MM.1S (cell line): Measurements from ENCODE around the gene CEP170B.

ENCODE experiments used
- DNase-seq: peaks from one replicate; pipeline ENCODE4 v3.0.0-alpha.2; 2015
- H2AFZ ChIP-seq: fragments of 300-600 bp; sonication (generic); 2 replicates; pipeline ENCODE4 v1.6.0; 2016; ENCODE audit warnings: antibody characterized with exemption, low read length
- H3F3A ChIP-seq: fragments of 300-600 bp; sonication (generic); 2 replicates; pipeline ENCODE4 v1.6.1; 2016; ENCODE audit warnings: mild to moderate bottlenecking, antibody characterized with exemption, low read length, moderate library complexity, mixed read lengths; ENCODE audit not compliant: insufficient read depth
- H3K27ac ChIP-seq: fragments of 300-600 bp; sonication (generic); 2 replicates; pipeline ENCODE4 v1.5.1; 2016; ENCODE audit warnings: mild to moderate bottlenecking, low read length
- H3K27me3 ChIP-seq: fragments of 300-600 bp; sonication (generic); replicated peaks from 2 replicates; pipeline ENCODE4 v1.6.0; 2016; ENCODE audit warnings: low read length; ENCODE audit not compliant: insufficient read depth
- H3K36me3 ChIP-seq: fragments of 300-600 bp; sonication (generic); replicated peaks from 2 replicates; pipeline ENCODE4 v1.6.1; 2016; ENCODE audit warnings: mild to moderate bottlenecking, low read length, mixed read lengths; ENCODE audit not compliant: insufficient read depth
- H3K4me1 ChIP-seq: fragments of 300-600 bp; sonication (generic); 2 replicates; pipeline ENCODE4 v1.6.1; 2016; ENCODE audit warnings: low read length, mixed read lengths
- H3K4me2 ChIP-seq: fragments of 300-600 bp; sonication (generic); 2 replicates; pipeline ENCODE4 v1.6.0; 2016; ENCODE audit warnings: low read depth, low read length
- H3K4me3 ChIP-seq: fragments of 300-600 bp; sonication (generic); 2 replicates; pipeline ENCODE4 v1.5.1; 2016; ENCODE audit warnings: low read length, mixed read lengths
- H3K79me2 ChIP-seq: fragments of 300-600 bp; sonication (generic); 2 replicates; pipeline ENCODE4 v1.6.1; 2016; ENCODE audit warnings: mixed run types, low read length, mixed read lengths
- H3K9ac ChIP-seq: fragments of 300-600 bp; sonication (generic); 2 replicates; pipeline ENCODE4 v1.6.1; 2016; ENCODE audit warnings: low read length, mixed read lengths
- H3K9me2 ChIP-seq: fragments of 300-600 bp; sonication (generic); replicated peaks from 2 replicates; pipeline ENCODE4 v1.6.1; 2016; ENCODE audit warnings: mild to moderate bottlenecking, low read length, mixed read lengths; ENCODE audit not compliant: insufficient read depth
- H3K9me3 ChIP-seq: fragments of 300-600 bp; sonication (generic); replicated peaks from 2 replicates; pipeline ENCODE4 v1.6.1; 2016; ENCODE audit warnings: mild to moderate bottlenecking, low read length, mixed read lengths; ENCODE audit not compliant: insufficient read depth
- H4K20me1 ChIP-seq: fragments of 300-600 bp; sonication (generic); 2 replicates; pipeline ENCODE4 v1.6.1; 2016; ENCODE audit warnings: mild to moderate bottlenecking, low read length, moderate library complexity, mixed read lengths; ENCODE audit not compliant: insufficient read depth
- EZH2 ChIP-seq: fragments of 300-600 bp; sonication (generic); optimal IDR thresholded peaks from 2 replicates; pipeline ENCODE3; 2017; ENCODE audit warnings: low read depth, mild to moderate bottlenecking, antibody characterized with exemption, low read length, mixed read lengths
- EZH2phosphoT487 ChIP-seq: fragments of 300-600 bp; sonication (generic); IDR thresholded peaks from 2 replicates; pipeline ENCODE4 v1.6.1; 2018; ENCODE audit warnings: antibody characterized with exemption, low read length
- TF ChIP-seq, protein P1 (sequence below): fragments of 300-600 bp; sonication (generic); IDR thresholded peaks from 2 replicates; pipeline ENCODE4 v1.5.1; 2016; ENCODE audit warnings: antibody characterized with exemption, low read length, mixed read lengths

Gene CEP170B

DNA sequence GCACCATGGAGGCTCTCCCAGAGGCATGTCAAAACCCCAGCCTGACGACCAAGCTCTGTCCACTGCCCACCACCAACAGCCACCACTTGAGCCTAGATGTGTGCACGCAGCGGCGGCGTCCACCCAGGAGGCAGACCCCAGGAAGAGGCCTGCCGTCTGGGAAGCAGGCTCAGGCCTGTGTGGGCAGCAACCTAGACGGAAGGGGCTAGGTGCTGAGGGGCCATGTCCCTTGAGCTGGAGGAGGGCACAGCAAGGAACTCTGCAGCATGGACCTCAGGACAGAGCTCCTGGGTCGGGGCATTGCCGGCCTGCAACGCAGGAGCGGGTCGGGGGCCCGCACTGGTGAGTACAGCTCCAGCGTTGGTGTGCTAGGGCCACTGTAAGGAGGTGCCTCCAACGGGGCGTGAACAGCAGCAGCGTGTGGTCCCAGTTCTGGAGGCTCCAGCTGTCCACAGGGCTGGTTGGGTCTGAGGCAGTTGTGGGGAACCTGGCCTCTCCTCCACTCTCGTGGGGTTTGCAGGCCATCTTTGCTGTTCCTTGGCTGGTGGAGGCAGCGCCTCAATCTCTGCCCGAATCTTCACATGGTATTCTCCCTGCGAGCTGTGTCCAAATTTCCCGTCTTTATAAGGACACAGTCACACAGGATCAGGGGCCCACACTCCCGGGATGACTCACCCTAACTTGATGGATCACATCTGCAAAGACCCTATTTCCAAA lies 43.7 kb upstream of the CEP170B start:
- H3K4me3 ChIP-seq = no peak overlapping the region
- no peak for DNase-seq
- peaks cover 12% of the 10 kb centered on the region for H3K27me3 ChIP-seq
- H3K27ac ChIP-seq = no peak overlapping the region
- H3K9me2 ChIP-seq = no peaks in the 10 kb centered on the region
- H4K20me1 ChIP-seq = no peaks in the 10 kb centered on the region
- no peak overlapping the region for H2AFZ ChIP-seq
- no peaks in the 10 kb centered on the region for H3K36me3 ChIP-seq
- no peaks in the 10 kb centered on the region for H3K9me3 ChIP-seq
- H3K79me2 ChIP-seq = no peaks in the 10 kb centered on the region
- no peak overlapping the region for H3K9ac ChIP-seq
- H3K4me1 ChIP-seq = no peaks in the 10 kb centered on the region
- TF ChIP-seq, protein P1, sequence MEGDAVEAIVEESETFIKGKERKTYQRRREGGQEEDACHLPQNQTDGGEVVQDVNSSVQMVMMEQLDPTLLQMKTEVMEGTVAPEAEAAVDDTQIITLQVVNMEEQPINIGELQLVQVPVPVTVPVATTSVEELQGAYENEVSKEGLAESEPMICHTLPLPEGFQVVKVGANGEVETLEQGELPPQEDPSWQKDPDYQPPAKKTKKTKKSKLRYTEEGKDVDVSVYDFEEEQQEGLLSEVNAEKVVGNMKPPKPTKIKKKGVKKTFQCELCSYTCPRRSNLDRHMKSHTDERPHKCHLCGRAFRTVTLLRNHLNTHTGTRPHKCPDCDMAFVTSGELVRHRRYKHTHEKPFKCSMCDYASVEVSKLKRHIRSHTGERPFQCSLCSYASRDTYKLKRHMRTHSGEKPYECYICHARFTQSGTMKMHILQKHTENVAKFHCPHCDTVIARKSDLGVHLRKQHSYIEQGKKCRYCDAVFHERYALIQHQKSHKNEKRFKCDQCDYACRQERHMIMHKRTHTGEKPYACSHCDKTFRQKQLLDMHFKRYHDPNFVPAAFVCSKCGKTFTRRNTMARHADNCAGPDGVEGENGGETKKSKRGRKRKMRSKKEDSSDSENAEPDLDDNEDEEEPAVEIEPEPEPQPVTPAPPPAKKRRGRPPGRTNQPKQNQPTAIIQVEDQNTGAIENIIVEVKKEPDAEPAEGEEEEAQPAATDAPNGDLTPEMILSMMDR = no peak
- no peaks in the 10 kb centered on the region for H3F3A ChIP-seq
- H3K4me2 ChIP-seq = no peak overlapping the region

DNA sequence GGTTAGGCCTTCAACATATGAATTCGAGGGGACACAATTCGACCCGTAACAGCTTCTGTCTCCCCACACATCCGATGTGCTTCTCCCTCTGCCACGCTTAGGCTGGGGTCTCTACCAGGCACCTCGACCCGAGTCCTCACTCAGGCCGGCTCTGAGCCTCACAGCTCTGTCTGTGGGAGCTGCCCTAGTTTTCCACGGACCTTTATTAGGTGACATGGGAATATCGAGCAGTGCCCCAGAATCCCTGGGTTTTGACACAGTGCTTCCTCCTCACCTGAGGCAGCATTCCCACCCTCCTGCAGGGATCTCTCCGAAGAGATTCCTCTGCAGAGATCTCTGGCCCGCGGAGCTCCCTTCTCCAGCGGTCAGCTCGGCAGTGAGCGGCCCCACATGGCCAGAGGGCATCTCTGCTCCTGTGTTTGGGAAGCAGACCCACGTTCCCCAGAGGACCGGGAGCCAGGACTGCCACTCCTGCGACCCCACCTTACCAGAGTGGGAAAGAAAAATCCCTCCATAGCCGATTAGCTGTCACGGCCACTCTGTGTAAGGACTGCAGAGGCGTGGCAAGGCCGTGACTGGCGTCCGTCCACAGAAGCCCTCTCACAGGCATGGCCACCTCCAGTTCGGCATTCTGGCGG lies 43.0 kb upstream of the CEP170B start:
- Histone ChIP-seq H3F3A (no peaks in the 10 kb centered on the region), H3K4me2 (no peak overlapping the region), H3K9ac (no peak overlapping the region), H3K36me3 (no peaks in the 10 kb centered on the region), H3K27ac (no peak overlapping the region), H3K4me3 (no peak overlapping the region), H3K4me1 (no peaks in the 10 kb centered on the region), H3K9me3 (no peaks in the 10 kb centered on the region), H3K27me3 (peaks cover 12% of the 10 kb centered on the region), H3K9me2 (no peaks in the 10 kb centered on the region), H4K20me1 (no peaks in the 10 kb centered on the region), H3K79me2 (no peaks in the 10 kb centered on the region), H2AFZ (no peak overlapping the region)
- no peak for DNase-seq
- TF ChIP-seq, protein P1 = no peak
- TF ChIP-seq EZH2phosphoT487 (no peak), EZH2 (no peak)

DNA sequence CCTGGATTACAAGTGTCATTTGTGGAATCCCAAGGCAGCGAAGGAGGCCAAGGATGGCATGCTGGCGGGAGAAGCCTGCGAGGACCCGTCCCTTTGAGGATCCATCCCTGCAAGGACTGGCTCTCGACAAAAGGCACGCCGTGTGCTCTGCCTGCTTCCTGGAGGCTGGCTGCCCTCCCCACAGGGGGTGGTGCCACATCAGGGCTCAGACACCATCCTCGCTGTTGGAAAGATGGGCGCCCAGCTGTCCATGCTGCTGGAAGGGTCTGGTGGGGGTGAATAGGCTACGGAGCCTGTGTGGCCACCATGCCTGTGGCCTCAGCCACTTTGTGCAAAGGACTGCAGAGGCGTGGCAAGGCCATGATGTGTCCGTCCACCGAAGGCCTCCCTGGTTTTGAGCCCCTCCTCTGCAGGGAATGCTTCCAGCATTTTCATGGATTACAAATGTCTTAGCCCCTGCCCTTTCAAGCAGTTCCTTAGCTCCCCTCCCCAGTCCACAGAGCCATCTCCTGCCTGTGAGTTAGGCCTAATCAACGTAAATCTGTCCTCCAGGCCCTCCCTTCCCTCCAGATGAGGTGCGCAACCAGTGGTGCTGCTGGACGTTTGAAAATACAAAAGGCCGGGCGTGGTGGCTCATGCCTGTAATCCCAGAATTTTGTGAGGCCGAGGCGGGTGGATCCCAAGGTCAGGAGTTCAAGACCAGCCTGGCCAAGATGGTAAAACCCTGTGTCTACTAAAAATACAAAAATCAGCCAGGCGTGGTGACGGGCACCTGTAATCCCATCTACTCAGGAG lies 42.0 kb upstream of the CEP170B start:
- Histone ChIP-seq H3K9me3 (no peaks in the 10 kb centered on the region), H3K27me3 (peaks cover 12% of the 10 kb centered on the region), H3K36me3 (no peaks in the 10 kb centered on the region), H2AFZ (no peak overlapping the region), H4K20me1 (no peaks in the 10 kb centered on the region), H3K9ac (no peak overlapping the region), H3F3A (no peaks in the 10 kb centered on the region), H3K79me2 (no peaks in the 10 kb centered on the region), H3K4me1 (no peaks in the 10 kb centered on the region), H3K27ac (no peak overlapping the region), H3K9me2 (no peaks in the 10 kb centered on the region), H3K4me2 (no peak overlapping the region), H3K4me3 (no peak overlapping the region)
- TF ChIP-seq EZH2phosphoT487 (no peak), EZH2 (no peak)
- TF ChIP-seq, protein P1 = no peak
- DNase-seq = no peak
